Measurements from ENCODE around the gene MTHFD1L.

DNA sequence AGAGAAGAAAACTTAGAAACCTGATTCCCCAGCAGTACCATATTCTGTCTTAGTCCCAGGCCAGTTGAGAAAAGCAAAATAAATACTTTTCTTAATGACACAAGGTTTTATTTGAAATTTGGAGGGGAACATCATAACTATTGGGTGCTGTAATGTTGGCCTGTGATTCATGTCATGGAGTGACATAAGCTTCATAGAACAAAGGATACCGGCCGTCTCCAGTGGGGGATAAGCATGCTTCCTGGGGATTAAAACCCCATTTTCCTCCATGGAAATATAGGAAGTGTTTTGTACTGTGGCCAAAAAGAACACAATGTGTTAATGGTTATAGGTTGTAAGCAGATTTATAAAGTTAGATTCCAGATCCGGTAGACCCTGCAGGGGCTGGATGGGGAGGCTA, 18.0 kb downstream of the MTHFD1L start:
- no peak for TF ChIP-seq POLR2AphosphoS5 (IDR thresholded peaks at IDR 0.05)
- TF ChIP-seq, protein P1, sequence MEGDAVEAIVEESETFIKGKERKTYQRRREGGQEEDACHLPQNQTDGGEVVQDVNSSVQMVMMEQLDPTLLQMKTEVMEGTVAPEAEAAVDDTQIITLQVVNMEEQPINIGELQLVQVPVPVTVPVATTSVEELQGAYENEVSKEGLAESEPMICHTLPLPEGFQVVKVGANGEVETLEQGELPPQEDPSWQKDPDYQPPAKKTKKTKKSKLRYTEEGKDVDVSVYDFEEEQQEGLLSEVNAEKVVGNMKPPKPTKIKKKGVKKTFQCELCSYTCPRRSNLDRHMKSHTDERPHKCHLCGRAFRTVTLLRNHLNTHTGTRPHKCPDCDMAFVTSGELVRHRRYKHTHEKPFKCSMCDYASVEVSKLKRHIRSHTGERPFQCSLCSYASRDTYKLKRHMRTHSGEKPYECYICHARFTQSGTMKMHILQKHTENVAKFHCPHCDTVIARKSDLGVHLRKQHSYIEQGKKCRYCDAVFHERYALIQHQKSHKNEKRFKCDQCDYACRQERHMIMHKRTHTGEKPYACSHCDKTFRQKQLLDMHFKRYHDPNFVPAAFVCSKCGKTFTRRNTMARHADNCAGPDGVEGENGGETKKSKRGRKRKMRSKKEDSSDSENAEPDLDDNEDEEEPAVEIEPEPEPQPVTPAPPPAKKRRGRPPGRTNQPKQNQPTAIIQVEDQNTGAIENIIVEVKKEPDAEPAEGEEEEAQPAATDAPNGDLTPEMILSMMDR (IDR thresholded peaks at IDR 0.05), result no peak
